Thyroid gland (tissue), 4 donors: ENCODE measurements around the gene ARHGEF16.

Experiments used
- POLR2A ChIP-seq, 2 donors: fragments of 450-650 bp; IDR thresholded peaks; one replicate each; pipeline ENCODE4 v1.6.1; 2017; ENCODE audit warnings: antibody characterized with exemption in 2 of 2, mild to moderate bottlenecking in 2 of 2, moderate library complexity in 1 of 2
- TF ChIP-seq, protein P1 (sequence below), 6 experiments: fragments of 200-600 bp in 3 of 6; fragments of 450-650 bp in 3 of 6; sonication (generic) in 3 of 6; IDR thresholded peaks; one replicate each; pipeline ENCODE4 v1.5.1; 2016 to 2019; ENCODE audit warnings: antibody characterized with exemption in 6 of 6, mild to moderate bottlenecking in 2 of 6, inconsistent platforms in 1 of 6, moderate library complexity in 1 of 6

DNA sequence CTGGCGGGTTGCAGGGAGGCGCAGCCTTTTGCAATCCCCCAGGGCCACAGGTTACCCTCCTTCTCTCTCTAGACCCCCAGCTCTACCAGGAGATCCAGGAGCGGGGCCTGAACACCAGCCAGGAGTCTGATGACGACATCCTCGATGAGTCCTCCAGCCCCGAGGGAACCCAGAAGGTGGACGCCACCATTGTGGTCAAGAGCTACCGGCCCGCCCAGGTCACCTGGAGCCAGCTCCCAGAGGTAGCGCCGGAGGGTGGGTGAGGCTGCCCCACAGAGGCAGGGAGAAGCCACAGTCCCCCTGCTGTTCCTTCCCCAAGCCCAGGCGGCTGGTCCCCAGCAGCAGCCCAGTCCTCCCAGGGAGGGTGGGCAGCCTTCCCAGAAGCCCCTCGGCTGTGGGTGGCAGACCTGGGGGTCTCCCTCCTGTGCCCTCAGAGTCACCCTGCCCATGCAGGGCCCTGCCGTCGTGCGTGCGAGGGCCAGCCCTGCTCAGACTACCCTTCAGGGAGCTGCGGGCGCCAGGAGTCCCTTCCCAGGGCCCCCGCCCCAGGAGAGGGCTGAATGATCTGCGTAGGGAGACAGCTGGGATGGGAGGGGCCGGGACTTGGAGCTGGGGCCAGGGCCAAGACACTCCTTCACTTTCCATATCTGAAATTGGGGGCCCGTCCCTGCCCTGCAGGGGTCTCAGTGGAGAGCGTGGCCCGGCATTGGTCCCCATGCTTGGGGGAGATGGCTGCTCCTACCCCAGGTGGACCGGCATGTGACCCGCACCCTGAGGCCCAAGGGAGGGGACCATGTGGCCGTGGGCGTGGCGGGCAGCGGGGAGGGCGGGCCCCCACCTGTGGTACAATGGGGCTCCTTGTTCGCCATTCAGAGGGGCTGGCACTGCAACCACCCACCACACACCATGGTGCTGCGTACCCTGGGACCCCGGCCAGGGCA lies 12.9 kb downstream of the ARHGEF16 start:
- TF ChIP-seq, protein P1, sequence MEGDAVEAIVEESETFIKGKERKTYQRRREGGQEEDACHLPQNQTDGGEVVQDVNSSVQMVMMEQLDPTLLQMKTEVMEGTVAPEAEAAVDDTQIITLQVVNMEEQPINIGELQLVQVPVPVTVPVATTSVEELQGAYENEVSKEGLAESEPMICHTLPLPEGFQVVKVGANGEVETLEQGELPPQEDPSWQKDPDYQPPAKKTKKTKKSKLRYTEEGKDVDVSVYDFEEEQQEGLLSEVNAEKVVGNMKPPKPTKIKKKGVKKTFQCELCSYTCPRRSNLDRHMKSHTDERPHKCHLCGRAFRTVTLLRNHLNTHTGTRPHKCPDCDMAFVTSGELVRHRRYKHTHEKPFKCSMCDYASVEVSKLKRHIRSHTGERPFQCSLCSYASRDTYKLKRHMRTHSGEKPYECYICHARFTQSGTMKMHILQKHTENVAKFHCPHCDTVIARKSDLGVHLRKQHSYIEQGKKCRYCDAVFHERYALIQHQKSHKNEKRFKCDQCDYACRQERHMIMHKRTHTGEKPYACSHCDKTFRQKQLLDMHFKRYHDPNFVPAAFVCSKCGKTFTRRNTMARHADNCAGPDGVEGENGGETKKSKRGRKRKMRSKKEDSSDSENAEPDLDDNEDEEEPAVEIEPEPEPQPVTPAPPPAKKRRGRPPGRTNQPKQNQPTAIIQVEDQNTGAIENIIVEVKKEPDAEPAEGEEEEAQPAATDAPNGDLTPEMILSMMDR (IDR thresholded peaks at IDR 0.05): no peak
- no peak for TF ChIP-seq POLR2A (IDR thresholded peaks at IDR 0.05)
